ENCODE measurements around the gene CCL28. TPM values are rescaled to one million over a fixed set of nuclear protein-coding genes. Genes with fewer than 3 reads are reported as not detected.
"Not testable (repeated sequence)": the region's sequence is repeated elsewhere in the genome, so short reads cannot be mapped to it uniquely, and the experiment has no call there.

The CCL28 gene, protein sequence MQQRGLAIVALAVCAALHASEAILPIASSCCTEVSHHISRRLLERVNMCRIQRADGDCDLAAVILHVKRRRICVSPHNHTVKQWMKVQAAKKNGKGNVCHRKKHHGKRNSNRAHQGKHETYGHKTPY
- 1 to 10 TPM; 2.6 to 4.4 (median 3.1) TPM for polyA plus RNA-seq (ENCODE audit: insufficient read length in 4 of 4)

DNA sequence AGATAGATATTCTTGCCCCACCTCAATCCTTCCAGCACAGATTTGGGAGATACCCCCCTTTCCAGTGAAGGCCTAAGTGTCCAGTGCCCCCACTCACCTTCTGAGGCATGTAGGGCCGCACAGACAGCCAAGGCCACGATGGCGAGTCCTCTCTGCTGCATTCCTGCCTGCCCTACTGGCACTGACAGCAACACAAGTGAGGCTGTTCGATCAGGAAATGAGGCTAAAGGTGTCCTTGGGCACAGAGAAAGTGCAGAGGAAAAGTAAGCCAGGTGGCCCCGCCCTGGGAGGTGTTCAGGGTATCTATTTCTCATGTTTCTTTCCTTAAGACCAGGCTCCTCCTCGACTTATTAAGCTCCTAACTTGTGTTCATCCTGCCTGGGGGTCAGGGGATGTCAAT lies at the start of gene CCL28:
CCL28 (minus strand) TSS at position 236 of the 400 bp plus-strand sequence; CDS start at position 161, 75 bp downstream.
- no peak for DNase-seq (ENCODE audit: low read depth in 4 of 4, low spot score in 3 of 4)

DNA sequence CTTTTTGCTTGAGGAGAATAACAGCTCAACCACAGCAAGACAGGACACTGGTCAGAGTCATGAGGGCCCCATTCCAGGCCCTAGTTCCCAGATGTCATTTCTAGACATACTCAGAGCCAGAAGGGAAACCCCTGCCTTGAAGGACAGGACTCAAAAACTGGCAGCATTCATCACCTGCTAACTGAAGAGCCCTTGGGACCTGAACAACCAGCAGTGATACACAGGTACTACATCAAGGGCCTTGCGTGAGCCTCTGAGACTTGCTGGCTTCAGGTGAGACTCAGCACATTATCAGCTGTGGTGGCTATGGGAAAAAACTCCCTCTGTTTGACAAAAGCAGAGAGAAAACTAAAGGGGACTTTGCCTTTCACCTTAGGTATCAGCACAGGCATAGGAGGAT lies 48.9 kb upstream of the CCL28 start:
- no peak for DNase-seq (ENCODE audit: low read depth in 4 of 4, low spot score in 3 of 4)

DNA sequence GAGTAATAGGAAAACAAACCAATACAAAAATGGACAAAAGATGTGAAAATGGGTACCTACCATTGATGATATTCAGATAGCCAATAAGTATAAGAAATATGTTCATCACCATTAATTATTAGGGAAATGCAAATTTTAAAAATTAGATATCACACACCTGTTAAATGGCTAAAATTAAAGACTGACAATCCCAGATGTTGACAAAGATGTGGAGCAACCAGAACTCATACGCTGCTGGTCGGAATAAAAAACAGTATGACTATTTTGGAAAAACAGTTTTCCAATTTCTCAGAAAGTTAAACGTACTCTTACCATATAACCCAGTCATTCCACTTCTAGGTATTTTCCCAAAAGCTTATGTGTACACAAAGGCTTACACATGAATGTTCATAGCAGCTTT lies 44.4 kb upstream of the CCL28 start:
- no peak for DNase-seq (ENCODE audit: low read depth in 4 of 4, low spot score in 3 of 4)

DNA sequence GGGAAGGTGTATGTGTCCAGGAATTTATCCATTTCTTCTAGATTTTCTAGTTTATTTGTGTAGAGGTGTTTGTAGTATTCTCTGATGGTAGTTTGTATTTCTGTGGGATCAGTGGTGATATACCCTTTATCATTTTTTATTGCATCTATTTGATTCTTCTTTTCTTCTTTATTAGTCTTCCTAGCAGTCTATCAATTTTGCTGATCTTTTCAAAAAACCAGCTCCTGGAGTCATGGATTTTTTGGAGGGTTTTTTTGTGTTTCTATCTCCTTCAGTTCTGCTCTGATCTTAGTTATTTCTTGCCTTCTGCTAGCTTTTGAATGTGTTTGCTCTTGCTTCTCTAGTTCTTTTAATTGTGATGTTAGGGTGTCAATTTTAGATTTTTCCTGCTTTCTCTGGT lies 29.4 kb upstream of the CCL28 start:
- DNase-seq (ENCODE audit: low read depth in 4 of 4, low spot score in 3 of 4): not testable (repeated sequence)

DNA sequence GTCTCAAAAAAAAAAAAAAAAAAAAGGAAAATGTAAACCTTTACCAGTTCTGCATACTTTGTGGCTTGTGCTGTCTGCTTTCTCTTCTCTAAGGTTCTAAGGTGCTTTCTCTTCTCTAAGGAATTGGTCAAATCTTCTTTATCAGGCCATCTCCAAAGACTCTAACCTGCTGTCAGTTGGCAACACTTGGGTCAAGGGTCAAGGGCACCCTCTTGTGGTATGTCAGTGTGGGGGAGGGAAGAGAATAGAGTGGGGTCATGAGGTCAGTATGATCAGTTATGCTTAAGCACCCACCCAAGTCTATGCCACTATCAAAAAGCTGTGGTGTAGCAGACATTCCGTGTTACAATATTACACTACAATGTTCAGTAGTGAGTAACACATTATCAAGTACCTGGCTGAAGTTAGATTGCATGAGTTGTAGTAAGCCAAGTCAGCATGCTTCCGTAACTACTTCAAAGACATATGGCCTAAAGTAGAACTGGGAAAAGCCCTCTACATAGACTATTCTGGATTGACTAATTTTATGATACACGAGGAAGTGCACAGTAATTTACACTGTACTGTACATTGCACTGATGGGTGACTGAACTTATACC lies 25.0 kb upstream of the CCL28 start:
- no peak for DNase-seq (ENCODE audit: low read depth in 4 of 4, low spot score in 3 of 4)

DNA sequence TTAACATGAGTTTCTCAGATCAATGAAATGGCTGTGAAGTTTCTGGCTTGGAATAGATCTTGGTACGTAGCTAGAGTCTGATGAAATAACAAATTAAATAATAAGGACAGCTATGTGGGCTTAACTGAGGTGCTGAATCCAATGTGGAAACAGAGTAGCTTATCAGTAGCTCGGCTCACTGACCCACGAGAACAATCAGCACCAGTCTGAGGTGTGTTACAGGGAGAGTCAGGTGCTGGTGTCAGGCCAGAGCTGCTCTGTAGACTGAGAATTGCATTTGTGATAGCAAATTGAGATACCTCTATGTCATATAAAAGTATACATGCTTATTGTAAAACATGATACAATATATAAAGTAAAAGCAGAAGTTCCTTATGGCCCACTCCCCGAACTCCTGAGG lies 21.2 kb upstream of the CCL28 start:
- no peak for DNase-seq (ENCODE audit: low read depth in 4 of 4, low spot score in 3 of 4)

DNA sequence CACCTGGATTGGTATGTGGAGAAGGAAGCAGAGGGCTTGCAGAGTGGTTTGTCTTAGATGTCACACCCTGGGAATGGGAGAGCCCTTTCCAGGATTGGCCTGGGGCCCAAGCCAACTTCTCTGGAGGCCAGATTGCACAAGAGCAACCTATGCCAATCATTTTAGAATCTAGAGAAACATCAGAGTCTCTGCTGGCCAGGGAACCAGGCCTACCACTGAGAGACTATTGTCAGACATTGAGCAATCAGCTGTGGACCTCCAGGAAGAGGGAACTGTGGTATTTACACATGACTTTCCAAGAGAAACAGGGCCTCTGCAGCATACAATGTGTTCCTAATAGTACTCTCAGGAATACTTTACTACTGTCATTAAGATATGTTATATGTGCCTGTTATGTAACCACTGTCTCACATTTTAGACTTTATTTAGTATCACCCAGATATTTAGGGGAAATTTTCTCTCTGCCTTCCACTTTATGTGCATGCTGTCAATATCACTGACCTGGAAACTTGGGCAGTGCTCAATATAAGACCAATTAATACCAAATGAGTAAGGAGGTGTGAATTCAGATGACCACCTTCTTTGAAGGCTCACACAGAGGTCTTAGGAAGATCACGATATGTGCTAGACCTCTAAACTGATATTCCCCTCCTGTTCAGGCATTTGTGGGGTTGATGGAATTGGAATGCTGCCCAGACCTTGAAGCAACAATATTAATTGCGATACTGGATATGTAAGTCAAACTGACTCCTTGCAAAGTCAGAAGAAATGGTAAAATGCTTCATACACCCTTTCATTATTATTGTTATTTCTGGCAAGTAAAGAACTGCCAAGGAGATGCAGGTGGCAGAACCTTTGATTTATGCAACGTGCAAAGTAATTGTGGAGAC lies 20.5 kb upstream of the CCL28 start:
- no peak for DNase-seq (ENCODE audit: low read depth in 4 of 4, low spot score in 3 of 4)

DNA sequence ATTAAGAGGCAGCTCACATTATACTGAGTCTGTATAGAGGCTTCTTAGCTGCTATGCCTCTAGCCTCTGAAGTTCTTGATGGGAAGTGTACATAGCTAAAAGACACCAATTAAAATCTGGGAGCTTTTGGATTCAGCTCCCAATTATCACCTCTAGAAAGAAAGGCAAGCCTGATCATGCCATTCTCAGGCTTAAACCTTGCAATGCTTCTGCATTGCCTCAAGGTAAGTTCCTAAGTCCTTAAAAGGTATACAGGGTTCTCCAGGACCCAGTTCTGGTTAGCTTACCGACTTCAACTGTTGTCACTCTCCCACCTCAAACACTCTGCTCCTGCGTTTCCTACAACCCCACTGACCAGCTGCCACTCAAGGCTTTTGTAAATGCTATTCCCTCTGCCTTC lies 17.5 kb upstream of the CCL28 start:
- DNase-seq (ENCODE audit: low read depth in 4 of 4, low spot score in 3 of 4): no peak

DNA sequence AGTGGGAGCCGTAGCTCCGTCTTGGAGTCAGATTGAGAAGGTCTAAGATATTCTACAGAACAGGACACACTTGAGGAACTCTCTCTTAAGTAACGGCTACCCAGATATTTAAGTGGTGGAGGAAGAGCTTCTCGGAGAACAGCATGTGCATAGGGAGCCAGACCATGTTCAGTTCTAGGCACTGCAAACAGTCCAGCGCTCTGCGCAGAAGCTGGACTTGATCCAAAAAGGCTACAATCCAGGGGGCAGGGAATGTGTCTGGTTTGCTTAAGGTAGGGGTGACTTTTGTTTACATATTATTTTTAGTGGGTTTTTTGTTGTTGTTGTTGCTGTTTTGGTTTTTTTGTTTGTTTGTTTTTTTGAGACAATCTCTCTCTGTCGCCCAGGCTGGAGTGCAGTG lies 16.8 kb upstream of the CCL28 start:
- DNase-seq (ENCODE audit: low read depth in 4 of 4, low spot score in 3 of 4): no peak

DNA sequence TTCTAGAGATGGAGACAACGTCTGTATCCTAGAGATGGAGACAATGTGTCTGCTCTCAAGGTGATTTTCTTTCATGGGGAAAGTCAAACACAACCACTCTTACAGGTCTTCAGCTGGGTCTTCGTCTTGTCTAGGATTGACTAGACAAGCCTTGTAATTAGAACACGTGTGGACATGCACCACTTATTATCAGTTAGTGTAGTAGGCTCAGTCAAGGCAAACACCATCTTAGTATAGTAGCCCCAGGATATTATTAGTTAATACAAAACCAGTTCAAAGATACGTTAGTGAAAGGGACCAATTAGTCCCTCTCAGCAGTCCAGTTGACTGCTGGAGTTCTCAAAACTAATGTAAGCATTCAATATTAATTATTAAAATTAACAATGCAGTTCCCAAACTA lies 15.1 kb upstream of the CCL28 start:
- DNase-seq (ENCODE audit: low read depth in 4 of 4, low spot score in 3 of 4): no peak

DNA sequence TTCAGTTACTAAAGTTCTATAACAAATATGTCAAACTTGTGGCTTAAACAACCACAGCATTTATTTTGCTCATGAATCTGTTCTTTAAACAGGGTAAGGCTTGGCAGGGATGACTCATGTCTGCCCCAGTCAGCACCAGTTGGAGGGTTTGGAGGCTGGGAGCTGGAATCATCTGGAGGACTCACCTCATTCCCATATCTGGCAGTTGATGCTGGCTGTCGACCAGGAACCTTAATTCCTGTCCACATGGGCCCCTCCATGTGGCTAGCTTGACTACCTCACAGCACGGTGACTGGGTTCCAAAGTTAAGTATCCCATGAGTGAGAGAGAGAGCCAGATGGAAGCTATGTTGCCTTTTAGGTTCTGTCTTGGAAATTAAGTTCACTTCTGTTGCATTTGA lies 13.8 kb upstream of the CCL28 start:
- no peak for DNase-seq (ENCODE audit: low read depth in 4 of 4, low spot score in 3 of 4)

DNA sequence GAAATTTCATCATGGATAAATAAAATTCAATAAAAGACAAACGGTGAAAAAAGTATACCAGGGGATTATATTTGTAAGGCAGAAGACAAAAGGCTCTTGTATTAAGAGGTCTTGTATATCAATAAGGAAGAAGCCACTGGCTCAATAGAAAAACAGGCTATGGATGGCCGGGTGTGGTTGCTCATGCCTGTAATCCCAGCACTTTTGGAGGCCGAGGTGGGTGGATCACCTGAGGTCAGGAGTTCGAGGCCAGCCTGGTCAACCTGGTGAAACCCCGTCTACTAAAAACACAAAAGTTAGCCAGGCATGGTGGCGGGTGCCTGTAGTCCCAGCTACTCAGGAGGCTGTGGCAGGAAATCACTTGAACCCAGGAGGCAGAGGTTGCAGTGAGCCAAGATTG lies 10.9 kb upstream of the CCL28 start:
- DNase-seq (ENCODE audit: low read depth in 4 of 4, low spot score in 3 of 4): not testable (repeated sequence)

DNA sequence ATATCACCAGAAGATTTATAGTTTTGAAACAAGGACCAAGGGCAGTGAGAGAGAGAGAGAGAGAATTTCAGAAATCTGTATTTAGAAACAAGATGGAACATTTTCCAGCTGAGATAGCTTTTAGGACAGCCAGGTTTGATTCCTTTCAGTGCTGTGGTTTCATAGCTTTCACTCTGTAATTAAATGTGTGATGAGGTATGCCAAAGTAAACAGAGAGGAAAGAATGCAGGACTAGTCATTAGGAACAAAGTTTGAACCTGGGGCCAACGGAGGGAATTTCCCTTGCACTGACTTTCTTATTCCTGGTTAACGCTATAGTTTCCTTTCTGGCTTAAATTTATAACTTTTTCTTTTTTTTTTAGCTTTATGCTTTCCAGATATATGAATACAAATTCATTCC lies 10.0 kb upstream of the CCL28 start:
- DNase-seq (ENCODE audit: low read depth in 4 of 4, low spot score in 3 of 4): peak in 3 of 4 donors; percentile 43 to 71 (median 66)

DNA sequence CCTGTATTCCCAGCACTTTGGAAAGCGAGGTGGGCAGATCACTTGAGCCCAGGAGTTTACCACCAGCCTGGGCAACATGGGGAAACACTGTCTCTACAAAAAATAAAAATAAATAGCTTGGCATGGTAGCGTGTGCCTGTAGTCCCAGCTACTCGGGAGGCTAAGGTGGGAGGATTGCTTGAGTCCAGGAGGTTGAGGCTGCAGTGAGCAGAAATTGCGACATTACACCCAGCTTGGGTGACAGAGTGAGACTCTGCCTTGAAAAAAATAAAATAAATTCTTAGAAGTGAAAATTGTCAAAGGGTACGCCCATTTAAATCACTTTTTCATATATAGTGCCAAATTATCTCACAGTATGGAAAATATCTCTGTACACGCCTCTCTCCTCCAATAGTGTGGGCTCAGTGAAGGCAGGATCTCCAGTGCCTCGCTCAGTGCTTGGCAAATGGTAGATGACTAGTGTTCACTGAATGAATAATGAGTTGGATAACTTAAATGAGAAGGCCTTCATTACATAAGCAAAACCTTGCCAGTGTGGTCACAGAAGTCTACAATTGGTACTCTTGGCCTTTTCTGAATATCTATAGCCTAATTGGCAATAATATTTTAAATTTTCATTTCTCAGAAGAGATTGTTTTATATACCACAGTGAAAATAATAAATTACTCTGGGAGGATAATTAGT lies 9.4 kb upstream of the CCL28 start:
- no peak for DNase-seq (ENCODE audit: low read depth in 4 of 4, low spot score in 3 of 4)

DNA sequence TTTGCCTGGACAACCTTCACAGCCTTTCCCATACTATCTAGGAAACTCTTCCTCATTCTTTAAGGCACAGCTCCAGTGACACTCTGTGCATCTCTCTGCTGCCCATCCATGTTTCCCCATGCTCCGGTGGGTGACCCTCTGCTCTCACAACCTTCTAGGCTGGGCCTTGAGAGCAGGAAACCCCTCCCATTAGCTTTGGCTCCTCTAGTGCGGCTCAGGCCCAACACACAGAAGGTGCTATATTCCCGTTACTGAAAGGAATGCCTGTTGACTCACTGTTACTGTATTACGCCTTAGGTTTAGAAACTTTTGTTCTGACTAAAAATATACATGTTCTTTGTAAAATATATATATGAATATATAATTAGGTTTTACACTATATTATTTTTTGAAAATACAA lies 8.1 kb upstream of the CCL28 start:
- DNase-seq (ENCODE audit: low read depth in 4 of 4, low spot score in 3 of 4): no peak

DNA sequence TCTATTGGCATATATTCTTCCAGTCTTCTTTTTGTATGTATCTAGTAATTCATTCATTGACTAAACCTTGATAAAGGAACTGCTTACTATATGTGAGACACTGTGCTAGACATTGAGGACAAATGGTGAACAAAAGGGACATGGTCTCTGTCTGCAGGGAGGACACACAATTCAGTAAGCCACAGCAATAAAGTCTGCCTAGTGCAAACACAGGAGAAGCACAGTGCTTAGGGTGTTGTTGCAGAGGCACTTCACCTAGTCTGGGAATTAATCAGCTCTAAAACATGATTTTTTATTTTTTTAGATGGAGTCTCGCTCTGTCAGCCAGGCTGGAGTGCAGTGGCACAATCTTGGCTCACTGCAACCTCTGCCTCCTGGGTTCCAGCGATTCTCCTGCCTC lies 6.4 kb upstream of the CCL28 start:
- no peak for DNase-seq (ENCODE audit: low read depth in 4 of 4, low spot score in 3 of 4)

DNA sequence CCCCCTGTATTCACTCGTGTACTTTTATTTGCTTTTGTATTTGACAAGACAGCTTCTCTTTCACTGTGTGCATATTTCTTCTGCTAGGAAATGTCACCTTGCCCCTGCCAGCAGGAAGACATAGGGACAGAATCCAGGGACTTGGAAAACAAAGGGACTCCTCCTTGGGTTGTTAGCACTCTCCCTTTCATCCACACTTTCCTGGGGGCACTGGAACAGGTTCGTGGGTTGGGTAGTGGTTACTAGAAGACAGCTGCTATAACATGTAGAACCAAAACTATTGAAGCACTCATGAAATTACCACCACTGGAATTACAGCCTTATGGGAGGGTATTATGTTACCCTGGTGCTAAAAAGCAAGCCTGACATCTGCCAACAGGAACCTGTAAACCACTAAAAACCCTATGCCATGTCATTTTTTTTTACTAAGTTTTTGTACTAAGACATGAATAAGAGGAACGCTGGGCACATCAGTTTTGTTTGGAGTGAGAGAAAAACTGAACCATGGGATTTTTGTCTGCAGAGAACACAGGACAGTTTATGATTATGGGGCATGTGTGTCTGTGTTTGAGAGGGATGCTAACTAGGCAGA lies 4.7 kb upstream of the CCL28 start:
- DNase-seq (ENCODE audit: low read depth in 4 of 4, low spot score in 3 of 4): no peak

DNA sequence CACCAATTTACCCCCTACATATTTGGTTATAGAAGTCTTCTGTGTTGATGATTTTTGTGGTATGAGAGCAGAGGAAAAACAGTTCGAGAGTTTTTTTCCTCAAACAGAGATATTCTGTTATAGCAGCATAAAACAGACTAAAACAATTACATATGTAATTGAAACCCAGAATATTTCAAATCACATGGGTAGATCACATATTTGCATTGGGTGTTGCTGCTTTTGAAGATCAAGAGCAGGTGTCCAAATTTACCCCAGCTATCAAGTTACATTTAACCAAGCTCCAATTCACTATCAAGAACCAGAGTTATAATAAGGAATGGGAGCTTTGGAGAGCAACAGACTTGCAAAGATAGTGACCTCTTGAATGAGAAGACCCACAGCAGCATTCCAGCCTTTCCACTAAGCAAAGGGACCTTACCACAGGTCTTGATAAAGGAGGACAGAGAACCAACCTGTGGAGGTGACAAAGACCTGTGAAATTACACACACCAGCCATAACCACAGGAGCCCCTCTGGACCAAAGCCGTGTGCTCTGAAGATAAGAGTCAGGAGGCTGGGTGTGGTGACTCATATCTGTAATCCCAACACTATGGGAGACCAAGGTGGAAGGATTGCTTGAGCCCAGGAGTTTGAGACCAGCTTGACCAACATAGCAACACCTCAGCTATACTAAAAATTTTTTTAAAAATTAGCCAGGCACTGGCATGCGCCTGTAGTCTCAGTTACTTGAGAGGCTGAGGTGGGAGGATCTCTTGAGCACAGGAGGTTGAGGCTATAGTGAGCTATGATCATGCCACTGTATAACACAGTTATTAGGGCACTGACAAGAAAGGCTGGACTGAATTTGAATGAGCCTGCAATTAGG lies 4.0 kb upstream of the CCL28 start:
- no peak for DNase-seq (ENCODE audit: low read depth in 4 of 4, low spot score in 3 of 4)

DNA sequence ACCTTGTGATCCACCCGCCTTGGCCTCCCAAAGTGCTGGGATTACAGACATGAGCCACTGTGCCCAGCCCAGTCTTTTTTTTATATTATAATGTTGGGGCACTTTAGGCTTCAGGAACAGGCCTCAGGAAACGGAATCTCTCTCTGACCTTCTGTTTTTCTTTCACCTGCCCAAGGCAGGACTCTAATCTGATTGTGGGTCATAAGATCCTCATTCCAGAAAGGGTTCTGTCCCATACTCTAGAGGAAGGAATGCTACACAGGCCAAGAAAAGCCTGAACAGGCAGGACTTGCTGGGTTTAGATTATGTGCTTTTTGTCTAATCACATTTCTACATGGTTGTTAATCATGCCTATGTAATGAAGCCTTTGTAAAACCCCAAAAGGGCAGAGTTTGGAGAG lies 1.8 kb upstream of the CCL28 start:
- DNase-seq (ENCODE audit: low read depth in 4 of 4, low spot score in 3 of 4): no peak

DNA sequence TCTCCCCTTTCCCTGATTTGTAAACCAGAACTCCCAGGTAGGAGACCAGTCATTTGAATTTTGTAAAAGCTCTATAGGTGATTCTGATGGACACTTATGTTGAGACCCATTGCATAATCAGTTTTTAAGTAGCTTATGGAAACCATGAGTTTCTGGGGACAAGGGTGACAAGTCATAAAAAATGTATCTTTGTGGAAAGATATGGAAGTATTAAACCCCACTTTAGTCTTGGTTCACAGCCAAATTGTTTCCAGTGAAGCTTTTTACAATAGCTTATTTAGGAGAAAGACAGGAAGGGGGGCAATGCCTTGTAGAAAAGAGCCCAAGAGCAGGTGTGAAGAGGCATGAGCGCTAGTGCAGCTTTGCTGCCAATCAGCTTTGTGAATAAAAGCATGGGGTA lies 453 bp upstream of the CCL28 start:
- no peak for DNase-seq (ENCODE audit: low read depth in 4 of 4, low spot score in 3 of 4)
